ENCODE results near the gene NINL.
"Not testable (repeated sequence)": the region's sequence is repeated elsewhere in the genome, so short reads cannot be mapped to it uniquely, and the experiment has no call there.

Gene NINL

DNA sequence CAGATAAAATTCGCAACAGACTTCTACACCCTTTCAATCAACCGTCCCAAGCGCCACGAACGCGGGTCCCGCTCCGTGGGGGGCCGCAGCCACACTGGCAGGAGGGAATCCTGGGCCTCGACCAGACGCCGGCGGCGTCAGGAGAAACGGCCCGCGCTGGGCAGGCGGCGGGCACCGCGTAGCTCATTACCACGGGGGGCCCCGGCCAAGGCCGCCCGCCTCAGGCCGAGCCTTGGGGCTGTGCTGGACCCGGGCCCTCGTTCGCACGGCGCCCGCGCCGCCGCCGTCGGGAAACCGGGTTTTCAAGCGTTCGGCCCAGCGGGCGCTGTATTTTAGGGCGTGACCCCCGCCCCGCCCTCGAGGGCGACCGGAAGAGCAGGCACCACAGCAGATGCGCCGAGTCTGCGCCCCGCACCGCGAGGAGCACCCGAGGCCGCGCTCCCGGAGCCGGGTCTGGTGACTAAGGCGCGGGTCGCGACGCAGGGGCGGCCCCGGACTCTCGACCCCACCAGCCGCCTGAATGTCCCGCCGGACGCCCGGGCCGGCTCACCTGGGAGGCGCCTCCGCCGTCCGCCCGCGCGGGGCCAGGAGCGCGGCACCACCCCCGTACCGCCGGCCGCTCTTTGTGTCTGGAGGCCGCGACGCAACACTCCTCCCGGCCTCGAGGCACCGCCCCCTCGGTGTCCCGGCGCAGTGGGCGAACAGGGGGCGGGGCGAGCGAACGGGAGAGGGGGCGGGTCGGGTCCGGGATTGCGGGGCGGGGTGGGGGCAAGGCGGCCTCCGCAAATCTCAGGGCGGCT lies at the start of gene NINL:
NINL (minus strand) TSS at position 627 of the 800 bp plus-strand sequence. CDS start 58,944 bp downstream, outside the sequence.
- peak; percentile 31 for DNase-seq

- no peak for DNase-seq
Measured at GRCh38 chr20:25632940-25633790, 47.8 kb upstream of the NINL start.

- not testable (repeated sequence) for DNase-seq
Measured at GRCh38 chr20:25630615-25631014, 45.3 kb upstream of the NINL start.

DNA sequence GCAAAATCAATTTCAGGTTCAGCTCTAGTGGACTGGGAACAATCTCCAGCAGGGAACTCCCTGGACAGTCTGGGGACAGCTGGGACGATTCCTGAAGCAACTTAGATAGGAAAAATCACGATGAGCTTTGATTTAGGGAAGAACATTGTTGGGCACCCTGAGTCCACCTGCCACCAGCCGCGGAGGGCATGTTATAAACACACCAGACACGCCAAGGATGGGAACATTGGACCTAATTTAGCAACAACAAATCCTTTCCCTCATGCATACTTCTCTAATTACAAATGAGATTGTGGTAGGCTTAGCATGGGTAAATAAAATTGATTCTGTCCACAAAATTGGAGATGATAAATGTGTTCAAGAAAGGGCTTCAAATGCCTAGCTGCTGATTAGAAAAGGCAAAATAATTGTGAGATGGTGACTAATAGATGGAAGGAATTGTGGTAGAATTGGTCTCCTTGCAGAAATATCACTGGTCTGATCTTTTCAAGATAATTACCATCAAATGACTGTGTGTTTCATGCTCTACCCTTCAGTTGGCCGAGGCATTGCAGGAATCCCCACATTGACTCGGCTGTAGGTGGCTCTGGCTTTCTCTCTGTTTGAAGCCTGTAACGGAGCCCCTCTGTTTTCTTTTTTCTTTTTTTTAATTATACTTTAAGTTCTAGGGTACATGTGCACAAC lies 44.6 kb upstream of the NINL start:
- no peak for DNase-seq

DNA sequence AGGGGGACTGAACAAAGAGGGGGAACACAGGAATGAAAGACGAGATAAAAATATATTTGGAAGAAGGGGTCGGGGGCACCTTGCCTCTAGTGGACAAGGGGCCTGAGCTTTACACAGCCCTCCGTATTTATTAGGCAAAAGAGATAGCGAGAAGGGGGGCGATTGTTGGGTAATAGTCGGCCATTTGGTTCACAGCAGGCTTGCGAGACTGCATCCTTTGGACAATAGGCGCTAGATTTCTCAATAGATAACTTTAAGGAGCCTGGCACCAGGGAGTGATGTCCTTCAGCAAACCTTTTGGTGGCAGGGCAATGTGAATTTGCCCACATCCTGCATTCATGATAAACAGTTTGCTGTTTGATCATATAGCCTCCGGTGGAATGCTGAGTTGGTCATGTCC lies 41.4 kb upstream of the NINL start:
- DNase-seq: no peak

- DNase-seq: no peak
Measured at GRCh38 chr20:25624500-25624939, 39.2 kb upstream of the NINL start.

DNA sequence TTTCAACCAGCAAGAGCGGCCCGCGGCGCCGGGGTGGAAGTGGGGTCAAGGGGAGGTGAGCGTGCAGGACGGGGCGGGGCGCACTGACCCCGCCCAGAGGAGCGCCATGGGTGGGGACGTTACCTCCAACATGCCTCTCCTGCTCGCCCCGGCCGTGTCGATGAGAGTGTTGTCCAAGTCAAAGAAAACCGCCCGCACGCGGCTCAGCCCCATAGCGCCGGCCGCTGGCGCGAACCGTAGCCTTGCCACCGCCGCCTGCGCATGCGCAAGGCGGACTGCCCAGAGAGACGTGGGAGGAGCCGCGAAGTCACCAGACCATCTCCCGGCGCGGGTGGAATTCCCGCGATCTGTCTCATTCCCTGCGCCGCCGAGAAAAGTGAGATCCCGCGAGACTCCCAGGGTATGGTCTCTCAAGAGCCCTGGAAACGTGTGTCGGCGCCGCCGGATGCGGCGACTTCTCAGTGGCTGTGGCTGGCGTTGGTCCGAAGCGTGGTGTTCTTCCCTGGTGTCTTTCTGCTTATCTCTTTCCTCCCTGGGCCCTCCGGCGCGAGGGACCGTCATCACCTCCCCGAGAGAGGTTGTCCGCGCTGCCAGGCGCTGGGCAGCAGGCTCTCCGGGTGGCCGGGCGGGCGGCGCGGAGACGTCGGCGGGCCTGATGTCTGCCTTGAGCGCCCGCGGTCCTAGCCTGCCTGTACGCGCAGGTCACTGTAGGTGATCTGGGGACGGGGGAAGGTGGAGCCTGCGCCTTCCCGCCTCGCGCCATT lies 38.6 kb upstream of the NINL start, which contains the start of gene NANP:
NANP (minus strand) TSS at position 279 of the 764 bp plus-strand sequence; CDS start at position 213, 66 bp downstream.
- DNase-seq: peak; percentile 73

GRCh38 chr20:25623225-25623735 lies 37.9 kb upstream of the NINL start:
- no peak for DNase-seq

DNA sequence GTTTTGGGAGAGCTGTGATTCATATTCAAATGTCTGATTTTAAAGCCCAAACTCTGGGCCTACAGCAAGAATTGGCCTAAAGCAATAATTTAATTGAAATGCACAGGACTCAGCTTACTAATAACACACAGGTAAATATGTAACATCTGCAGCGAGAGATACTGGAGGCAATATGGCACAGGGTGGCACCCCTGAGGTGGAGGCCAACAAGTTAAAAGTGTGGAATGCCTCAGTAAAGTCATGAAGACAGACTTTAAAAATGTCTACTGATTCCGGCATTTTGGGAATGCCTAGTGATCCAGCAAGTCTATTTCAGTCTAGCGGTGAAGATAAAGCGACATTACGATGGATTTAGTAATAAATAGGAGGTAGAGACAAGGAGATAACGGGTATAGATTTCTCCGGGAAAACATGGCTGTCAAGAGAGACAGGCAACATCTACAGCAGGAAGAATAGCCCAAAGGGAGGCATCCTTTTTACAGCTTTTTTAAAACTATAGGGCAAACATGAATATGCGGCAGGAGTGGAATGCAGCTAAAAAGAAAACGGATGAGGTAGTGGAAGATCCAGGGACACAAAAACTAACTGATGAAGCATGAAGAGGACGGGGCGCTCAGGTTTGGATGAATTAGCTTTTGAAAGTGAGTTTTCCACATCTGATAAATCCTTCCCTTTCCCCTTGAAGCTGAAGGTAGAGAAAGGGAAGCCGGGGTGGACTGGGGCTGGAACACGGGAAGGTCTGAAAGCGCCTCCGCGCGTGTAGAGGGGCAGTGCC lies 37.3 kb upstream of the NINL start:
- DNase-seq: no peak

DNA sequence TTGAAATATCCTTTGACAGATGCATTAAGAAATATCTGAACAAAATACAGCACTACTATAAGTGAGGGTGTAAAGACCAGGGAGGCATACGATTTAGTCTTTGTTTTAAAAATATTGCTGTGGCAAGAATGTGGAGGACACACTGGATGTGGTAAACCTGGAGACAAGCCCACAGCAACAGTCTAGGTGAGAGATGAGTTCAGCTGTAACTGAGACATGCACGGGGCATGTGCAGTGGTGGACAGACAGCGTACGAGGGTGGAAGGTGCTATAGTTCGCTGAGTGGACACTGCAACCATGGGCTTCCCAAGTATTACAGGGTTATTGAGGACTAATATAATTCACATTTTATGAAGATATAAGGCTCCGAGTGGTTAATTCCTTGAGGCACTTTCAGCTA lies 36.7 kb upstream of the NINL start:
- DNase-seq: no peak

DNA sequence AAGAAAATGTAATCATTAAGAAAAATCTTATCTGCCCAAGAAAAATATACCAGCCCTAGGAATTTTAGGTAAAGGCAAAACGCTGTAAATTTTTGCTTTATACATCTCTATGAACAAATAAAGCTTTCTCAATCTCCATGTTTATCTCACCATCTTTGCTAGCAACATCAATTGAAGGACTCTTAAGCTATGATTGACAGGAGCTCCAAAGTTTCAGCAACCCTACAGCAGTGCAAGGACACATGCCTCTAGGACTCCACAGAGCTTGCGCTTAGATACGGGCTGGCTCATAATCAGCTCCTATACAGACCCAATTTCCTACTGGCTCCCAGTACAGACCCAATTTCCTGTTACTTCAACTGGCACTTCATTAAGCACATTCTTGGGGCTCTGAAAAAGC lies 34.2 kb upstream of the NINL start:
- no peak for DNase-seq

DNA sequence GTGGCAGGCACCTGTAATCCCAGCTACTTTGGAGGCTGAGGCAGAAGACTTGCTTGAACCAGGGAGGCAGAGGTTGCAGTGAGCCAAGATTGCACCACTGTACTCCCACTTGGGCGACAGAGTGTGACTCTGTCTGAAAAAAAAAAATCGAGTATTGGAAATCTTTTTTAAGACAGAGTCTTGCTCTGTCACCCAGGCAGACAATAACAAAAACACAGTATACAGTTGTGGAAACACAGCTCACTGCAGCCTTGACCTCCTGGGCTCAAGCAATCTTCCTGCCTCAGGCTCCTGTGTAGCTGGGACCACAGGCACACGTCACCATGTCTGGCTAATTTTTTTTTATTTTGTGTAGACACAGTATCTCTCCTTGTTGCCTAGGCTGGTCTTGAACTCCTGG lies 23.4 kb upstream of the NINL start:
- no peak for DNase-seq

- DNase-seq: no peak
Measured at GRCh38 chr20:25606094-25606695, 20.9 kb upstream of the NINL start.

GRCh38 chr20:25605148-25605547 lies 19.8 kb upstream of the NINL start:
- no peak for DNase-seq

DNA sequence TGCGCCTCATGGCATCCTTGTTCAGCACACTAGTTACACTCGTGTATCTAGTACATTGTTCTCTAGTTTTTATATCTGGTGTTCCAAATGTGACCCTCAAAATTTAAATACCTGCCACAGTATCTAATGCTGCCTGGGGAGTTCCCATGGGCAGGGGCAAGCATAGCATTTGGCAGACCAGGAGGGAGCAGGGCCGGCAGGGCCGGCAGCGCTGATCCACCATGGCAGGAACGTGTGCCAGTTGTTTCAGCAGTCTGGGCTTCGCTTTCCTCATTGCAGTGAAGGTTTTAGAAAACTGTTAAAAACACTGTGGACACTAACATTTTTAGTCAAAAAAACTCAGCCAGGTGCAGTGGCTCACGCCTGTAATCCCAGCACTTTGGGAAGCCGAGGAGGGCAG lies 19.3 kb upstream of the NINL start:
- DNase-seq: no peak

- not testable (repeated sequence) for DNase-seq
Measured at GRCh38 chr20:25602914-25603309, 17.6 kb upstream of the NINL start.

DNA sequence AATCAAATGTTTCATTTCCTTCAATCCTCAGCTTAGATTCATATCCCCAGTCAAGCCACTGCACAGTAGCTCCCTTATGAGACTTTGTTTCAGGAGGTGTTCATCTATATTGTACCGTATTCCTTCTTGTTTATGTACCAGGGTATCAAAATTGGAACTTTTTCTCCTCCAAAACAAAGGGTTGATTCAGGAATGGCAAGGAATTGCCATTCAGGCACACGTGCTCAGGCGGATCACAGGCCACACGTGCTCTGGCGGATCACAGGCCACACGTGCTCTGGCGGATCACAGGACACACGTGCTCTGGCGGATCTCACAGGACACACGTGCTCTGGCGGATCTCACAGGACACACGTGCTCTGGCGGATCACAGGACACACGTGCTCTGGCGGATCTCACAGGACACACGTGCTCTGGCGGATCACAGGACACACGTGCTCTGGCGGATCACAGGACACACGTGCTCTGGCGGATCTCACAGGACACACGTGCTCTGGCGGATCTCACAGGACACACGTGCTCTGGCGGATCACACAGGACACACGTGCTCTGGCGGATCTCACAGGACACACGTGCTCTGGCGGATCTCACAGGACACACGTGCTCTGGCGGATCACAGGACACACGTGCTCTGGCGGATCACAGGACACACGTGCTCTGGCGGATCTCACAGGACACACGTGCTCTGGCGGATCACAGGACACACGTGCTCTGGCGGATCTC lies 17.0 kb upstream of the NINL start:
- DNase-seq: not testable (repeated sequence)

GRCh38 chr20:25601659-25602058 lies 16.3 kb upstream of the NINL start:
- no peak for DNase-seq

DNA sequence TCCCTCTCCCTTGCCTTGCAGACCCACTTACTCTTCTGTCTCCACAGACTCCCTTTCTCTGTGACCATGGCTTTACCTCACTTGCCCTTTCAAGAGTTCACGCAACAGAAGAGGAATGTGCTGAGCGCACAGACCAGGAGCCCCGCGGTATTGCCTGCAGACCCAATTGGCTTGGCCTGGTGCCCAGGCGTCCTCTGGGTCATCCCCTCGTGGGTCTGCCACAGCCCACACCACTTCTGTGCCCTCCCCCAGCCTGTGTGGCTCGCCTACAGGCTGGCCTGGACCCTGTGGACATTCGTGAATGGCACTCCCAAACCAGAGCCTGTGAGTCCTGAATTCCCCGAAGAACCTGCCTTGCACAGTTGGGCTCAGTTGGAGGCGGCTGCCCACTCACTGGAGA lies 15.3 kb upstream of the NINL start:
- DNase-seq: no peak

DNA sequence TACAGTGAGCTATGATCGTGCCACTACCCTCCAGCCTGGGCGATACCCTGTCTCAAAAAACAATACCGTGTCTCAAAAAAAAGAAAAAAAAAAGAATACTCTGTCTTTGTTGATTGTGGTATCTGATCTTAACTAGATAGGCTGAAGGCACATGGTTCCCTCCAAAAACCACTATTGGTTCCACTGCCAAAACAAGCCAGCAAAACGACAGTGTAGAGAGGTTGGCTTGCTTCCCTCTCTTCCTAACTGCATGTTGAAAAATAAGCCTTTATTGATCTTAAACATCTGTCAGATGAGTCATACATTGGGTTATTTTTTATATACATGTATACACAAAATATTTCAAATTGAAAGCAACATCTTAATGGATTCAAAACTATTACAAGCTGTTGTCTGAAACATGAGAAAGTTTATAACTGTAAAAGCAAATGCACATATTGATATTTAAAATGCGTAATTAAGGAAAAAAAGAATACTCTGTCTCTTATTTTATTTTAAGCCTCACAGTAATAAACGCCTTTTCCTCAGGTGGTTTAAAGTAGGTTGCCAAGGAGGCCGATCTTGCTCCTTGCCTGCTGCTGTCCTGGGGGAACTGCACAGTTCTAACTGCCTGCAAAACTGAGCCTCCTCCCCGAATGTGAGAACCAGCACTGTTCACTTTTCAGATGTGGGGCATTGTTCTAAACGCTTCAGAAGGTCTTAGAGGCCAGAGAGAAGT lies 7.0 kb upstream of the NINL start:
- no peak for DNase-seq

Measured in activated effector memory CD4-positive, alpha-beta T cell treated with Interleukin-2 at 50 U/mL for 16 hours (primary cell).